Body of pancreas (tissue), 4 donors: ENCODE data around the gene UTF1. TPM values are rescaled to one million over a fixed set of nuclear protein-coding genes. Genes with fewer than 3 reads are reported as not detected.

Experiments used
- ATAC-seq: fragments of 150-250 bp; one replicate; pipeline ENCODE4 v1.9.1; 2016
- DNase-seq, 4 donors: peaks; one replicate each; pipeline ENCODE4 v3.0.0-alpha.2; 2019
- H3K27ac ChIP-seq, 4 donors: fragments of 200-600 bp; sonication (generic); 1 replicate in 3 of 4; 2 replicates in 1 of 4; pipeline versions ENCODE4 v1.5.1 to v1.6.1; 2016 to 2019; ENCODE audit warnings: mild to moderate bottlenecking in 1 of 4, mixed read lengths in 1 of 4, moderate library complexity in 1 of 4
- H3K27me3 ChIP-seq, 2 donors: fragments of 200-600 bp; sonication (generic); one replicate each; pipeline ENCODE4 v1.6.0; 2016; ENCODE audit warnings: mild to moderate bottlenecking in 1 of 2
- H3K36me3 ChIP-seq, 2 donors: fragments of 200-600 bp; sonication (generic); replicated peaks in 1 of 2; 2 replicates each; pipeline ENCODE4 v1.5.1; 2016; ENCODE audit warnings: low read depth in 2 of 2; ENCODE audit not compliant: insufficient read depth in 1 of 2
- H3K4me1 ChIP-seq: fragments of 200-600 bp; sonication (generic); one replicate; pipeline ENCODE4 v1.6.0; 2016
- H3K4me3 ChIP-seq, 2 donors: fragments of 200-600 bp; sonication (generic); 1 replicate in 1 of 2; 2 replicates in 1 of 2; pipeline ENCODE4 v1.5.1; 2016 to 2019
- H3K9me3 ChIP-seq, 3 donors: fragments of 200-600 bp; sonication (generic); 1 replicate in 2 of 3; 2 replicates in 1 of 3; pipeline ENCODE4 v1.5.1; 2016
- CTCF ChIP-seq, 7 experiments: fragments of 450-650 bp in 4 of 7; fragments of 200-600 bp in 3 of 7; sonication (generic) in 3 of 7; IDR thresholded peaks; one replicate each; pipeline ENCODE4 v1.5.1; 2016 to 2019; ENCODE audit warnings: antibody characterized with exemption in 7 of 7
- POLR2A ChIP-seq, 3 donors: fragments of 450-650 bp; IDR thresholded peaks; one replicate each; pipeline ENCODE4 v1.6.1; 2016; ENCODE audit warnings: antibody characterized with exemption in 3 of 3, mild to moderate bottlenecking in 2 of 3
- WGBS, 2 donors: methylation state at CpG; one replicate each; pipeline ENCODE4 v1.1.5; 2017; 5-methylcytosine and 5-hydroxymethylcytosine counted together
- intact Hi-C: fragments of 100-400 bp; cut with DNase I; formaldehyde crosslinking; loops from one replicate; pipeline ENCODE4 v1.15.1; 2023
- total RNA-seq, 2 donors: library from RNA; depleted of rRNA; stranded (reverse); fragments of >200 nt; gene quantifications; one replicate each; pipeline ENCODE4 v1.1.0, GENCODE V29; 2016

The UTF1 gene
- total RNA-seq, 2 donors from 2014 or later = not detected

GRCh38 chr10:133189726-133190125 is 40.3 kb upstream of the UTF1 start:
- Histone ChIP-seq H3K4me3 (no peak overlapping the region), H3K9me3 (no peaks in the 10 kb centered on the region), H3K4me1 (no peaks in the 10 kb centered on the region), H3K27ac (no peak overlapping the region), H3K36me3 (no peaks in the 10 kb centered on the region), H3K27me3 (no peaks in the 10 kb centered on the region)
- WGBS, 2 donors = 56 to 71% methylated on average over 5 to 11 of the region's 14 CpGs
- ATAC-seq (no peak), DNase-seq (no peak)
- intact Hi-C loops = no loop called here
- TF ChIP-seq CTCF (IDR thresholded peaks at IDR 0.05) (no peak), POLR2A (IDR thresholded peaks at IDR 0.05) (no peak)

GRCh38 chr10:133190225-133190624 is 39.8 kb upstream of the UTF1 start:
- DNase-seq (no peak), ATAC-seq (no peak)
- no peak for TF ChIP-seq POLR2A (IDR thresholded peaks at IDR 0.05)
- no peak for TF ChIP-seq CTCF (IDR thresholded peaks at IDR 0.05)
- no peaks in the 10 kb centered on the region for H3K27me3 ChIP-seq
- intact Hi-C loops = no loop called here
- no peaks in the 10 kb centered on the region for H3K9me3 ChIP-seq
- no peaks in the 10 kb centered on the region for H3K36me3 ChIP-seq
- no peak overlapping the region for H3K27ac ChIP-seq
- no peaks in the 10 kb centered on the region for H3K4me1 ChIP-seq
- 85 to 94% methylated on average over 10 of the region's 10 CpGs for WGBS, 2 donors
- no peak overlapping the region for H3K4me3 ChIP-seq

- 81 to 93% methylated on average over 1 to 4 of the region's 4 CpGs for WGBS, 2 donors
- intact Hi-C loops = no loop called here
- Histone ChIP-seq H3K27me3 (no peaks in the 10 kb centered on the region), H3K9me3 (no peaks in the 10 kb centered on the region), H3K4me3 (no peak overlapping the region), H3K4me1 (no peaks in the 10 kb centered on the region), H3K27ac (no peak overlapping the region), H3K36me3 (no peaks in the 10 kb centered on the region)
- no peak for DNase-seq
- TF ChIP-seq CTCF (IDR thresholded peaks at IDR 0.05) = no peak
- TF ChIP-seq POLR2A (IDR thresholded peaks at IDR 0.05) = no peak
- no peak for ATAC-seq
Measured at GRCh38 chr10:133191651-133192050, 38.4 kb upstream of the UTF1 start.

GRCh38 chr10:133194151-133194550 is 35.9 kb upstream of the UTF1 start:
- H3K4me3 ChIP-seq = no peak overlapping the region
- no peaks in the 10 kb centered on the region for H3K27me3 ChIP-seq
- WGBS, 2 donors = 64 to 68% methylated on average over 4 of the region's 4 CpGs
- no peak overlapping the region for H3K27ac ChIP-seq
- no peaks in the 10 kb centered on the region for H3K36me3 ChIP-seq
- no peaks in the 10 kb centered on the region for H3K9me3 ChIP-seq
- no peak for TF ChIP-seq CTCF (IDR thresholded peaks at IDR 0.05)
- no peak for TF ChIP-seq POLR2A (IDR thresholded peaks at IDR 0.05)
- ATAC-seq (no peak), DNase-seq (no peak)
- intact Hi-C loops = no loop called here
- no peaks in the 10 kb centered on the region for H3K4me1 ChIP-seq

- Histone ChIP-seq H3K9me3 (no peaks in the 10 kb centered on the region), H3K27me3 (no peaks in the 10 kb centered on the region), H3K36me3 (no peaks in the 10 kb centered on the region), H3K27ac (no peak overlapping the region), H3K4me1 (no peaks in the 10 kb centered on the region), H3K4me3 (no peak overlapping the region)
- intact Hi-C loops = no loop called here
- WGBS, 2 donors = 68 to 82% methylated on average over 17 to 19 of the region's 19 CpGs
- TF ChIP-seq CTCF (IDR thresholded peaks at IDR 0.05) (no peak), POLR2A (IDR thresholded peaks at IDR 0.05) (no peak)
- no peak for ATAC-seq
- DNase-seq = no peak
Measured at GRCh38 chr10:133195096-133195495, 34.9 kb upstream of the UTF1 start.
